ENCODE results near the gene CRYGD. TPM values are rescaled to one million over a fixed set of nuclear protein-coding genes. Genes with fewer than 3 reads are reported as not detected.

CRYGD gene
- polyA plus RNA-seq, 2 of the 4 experiments (the other 2 are of a cell fraction), result not detected

- ChIA-PET POLR2A (no interaction called here), CTCF (interaction anchor here (1.7 to 3.0 kb wide), 2 partner anchors 18 to 347 kb away, joined by 3 to 9 read pairs; no protein-coding TSS in a partner anchor)
- H3K27ac ChIP-seq, result no peak overlapping the region
- no peak for ATAC-seq
- no peak overlapping the region for H3K4me3 ChIP-seq
- DNase-seq (ENCODE audit: low read depth in 1 of 2, low spot score in 1 of 2), result no peak
- H3K4me2 ChIP-seq, result no peak overlapping the region
- H3K4me1 ChIP-seq, result no peaks in the 10 kb centered on the region
- TF ChIP-seq EHMT2 (IDR thresholded peaks at IDR 0.05; ENCODE audit: low read depth), result no peak
- no peak for TF ChIP-seq ESRRA (IDR thresholded peaks at IDR 0.05; ENCODE audit: borderline replicate concordance, low read length)
- no peak for TF ChIP-seq HEYL (CRISPR knock-in tag; IDR thresholded peaks at IDR 0.05)
- no peak for TF ChIP-seq FOSL2 (IDR thresholded peaks at IDR 0.05)
- no peak for TF ChIP-seq FOSL2 (CRISPR knock-in tag; IDR thresholded peaks at IDR 0.05)
- no peak for TF ChIP-seq CTCF (IDR thresholded peaks at IDR 0.05)
- FAIRE-seq, result no peak
- no peaks in the 10 kb centered on the region for H3K9me3 ChIP-seq
Measured at GRCh38 chr2:208093128-208093527, 31.2 kb downstream of the CRYGD start.

DNA sequence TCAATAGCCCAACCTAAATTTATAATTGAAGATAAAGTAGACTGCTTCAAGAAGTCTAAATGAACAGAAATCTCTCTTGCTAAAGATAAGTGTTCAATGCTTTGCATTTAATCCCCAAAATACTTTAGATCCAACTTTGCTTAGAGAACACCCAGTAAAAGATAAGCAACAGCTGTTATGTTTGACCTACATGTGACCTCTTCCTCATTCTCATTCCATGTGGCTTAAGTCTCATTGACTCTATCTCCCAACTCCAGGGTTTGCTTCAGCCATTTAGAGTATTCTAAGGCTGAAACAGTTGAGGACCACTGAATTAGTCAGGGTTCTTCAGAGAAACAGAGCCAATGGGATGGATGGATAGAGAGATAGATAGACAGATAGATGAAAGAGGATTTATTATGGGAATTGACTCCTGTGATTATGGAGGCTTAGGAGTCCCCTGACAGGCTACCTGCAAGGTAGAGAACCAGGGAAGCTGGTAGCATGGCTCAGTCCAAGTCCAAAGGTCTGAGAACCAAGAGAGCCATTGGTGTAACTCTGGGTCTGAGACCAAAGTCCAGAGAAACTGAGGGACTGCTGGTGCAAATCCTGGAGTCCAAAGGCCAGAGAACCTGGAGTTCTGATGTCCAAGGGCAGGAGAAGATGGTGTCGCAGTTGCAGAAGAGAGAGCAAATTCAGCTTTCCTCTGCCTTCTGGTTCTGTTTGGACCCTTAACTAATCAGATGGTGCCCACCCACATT lies 32.1 kb downstream of the CRYGD start:
- ChIA-PET CTCF (interaction anchor here (1.7 to 3.0 kb wide), 2 partner anchors 18 to 347 kb away, joined by 3 to 9 read pairs; no protein-coding TSS in a partner anchor), POLR2A (no interaction called here)
- no peak for DNase-seq (ENCODE audit: low read depth in 1 of 2, low spot score in 1 of 2)
- Histone ChIP-seq H3K9me3 (no peaks in the 10 kb centered on the region), H3K4me3 (no peak overlapping the region), H3K27ac (no peak overlapping the region), H3K4me1 (no peaks in the 10 kb centered on the region), H3K4me2 (no peak overlapping the region)
- no peak for FAIRE-seq
- 93% methylated on average over 1 of the region's 1 CpG for WGBS (ENCODE audit: missing lambda C conversion rate)
- no peak for ATAC-seq
- TF ChIP-seq ZFP36 (IDR thresholded peaks at IDR 0.05; ENCODE audit: borderline replicate concordance, partially characterized antibody) (no peak), HOXB5 (CRISPR knock-in tag; IDR thresholded peaks at IDR 0.05) (no peak), ESRRA (IDR thresholded peaks at IDR 0.05; ENCODE audit: borderline replicate concordance, low read length) (no peak), JUNB (IDR thresholded peaks at IDR 0.05) (no peak), POLR2AphosphoS2 (conservative IDR thresholded peaks at IDR 0.05; ENCODE audit: low read length) (no peak)
- TF ChIP-seq, protein P1, sequence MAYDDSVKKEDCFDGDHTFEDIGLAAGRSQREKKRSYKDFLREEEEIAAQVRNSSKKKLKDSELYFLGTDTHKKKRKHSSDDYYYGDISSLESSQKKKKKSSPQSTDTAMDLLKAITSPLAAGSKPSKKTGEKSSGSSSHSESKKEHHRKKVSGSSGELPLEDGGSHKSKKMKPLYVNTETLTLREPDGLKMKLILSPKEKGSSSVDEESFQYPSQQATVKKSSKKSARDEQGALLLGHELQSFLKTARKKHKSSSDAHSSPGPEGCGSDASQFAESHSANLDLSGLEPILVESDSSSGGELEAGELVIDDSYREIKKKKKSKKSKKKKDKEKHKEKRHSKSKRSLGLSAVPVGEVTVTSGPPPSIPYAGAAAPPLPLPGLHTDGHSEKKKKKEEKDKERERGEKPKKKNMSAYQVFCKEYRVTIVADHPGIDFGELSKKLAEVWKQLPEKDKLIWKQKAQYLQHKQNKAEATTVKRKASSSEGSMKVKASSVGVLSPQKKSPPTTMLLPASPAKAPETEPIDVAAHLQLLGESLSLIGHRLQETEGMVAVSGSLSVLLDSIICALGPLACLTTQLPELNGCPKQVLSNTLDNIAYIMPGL (CRISPR knock-in tag; IDR thresholded peaks at IDR 0.05; ENCODE audit: borderline replicate concordance), result no peak

- no peak overlapping the region for H3K4me3 ChIP-seq
- TF ChIP-seq EP300 (IDR thresholded peaks at IDR 0.05) (no peak), NFE2L2 (conservative IDR thresholded peaks at IDR 0.05; ENCODE audit: low read length) (no peak), CTCF (IDR thresholded peaks at IDR 0.05) (no peak), FOSB (CRISPR knock-in tag; IDR thresholded peaks at IDR 0.05) (no peak), ELK1 (IDR thresholded peaks at IDR 0.05; ENCODE audit: low read depth, low read length) (no peak), REST (IDR thresholded peaks at IDR 0.05) (no peak), HEYL (CRISPR knock-in tag; IDR thresholded peaks at IDR 0.05) (no peak), KDM5A (IDR thresholded peaks at IDR 0.05) (no peak), FOXS1 (CRISPR knock-in tag; IDR thresholded peaks at IDR 0.05) (no peak), CBX2 (IDR thresholded peaks at IDR 0.05; ENCODE audit: borderline replicate concordance, low read depth) (no peak), JUN (IDR thresholded peaks at IDR 0.05) (no peak)
Measured at GRCh38 chr2:208090420-208090819, 33.9 kb downstream of the CRYGD start.

More at GRCh38 chr2:208090420-208090819, 33.9 kb downstream of the CRYGD start:
- no peak overlapping the region for H3K27ac ChIP-seq
- H3K4me1 ChIP-seq, result no peaks in the 10 kb centered on the region
- ChIA-PET POLR2A (no interaction called here), CTCF (interaction anchor here (0.7 to 3.0 kb wide), 4 partner anchors 8 to 345 kb away, joined by 3 to 9 read pairs (median 4); no protein-coding TSS in a partner anchor)
- no peaks in the 10 kb centered on the region for H3K9me3 ChIP-seq
- FAIRE-seq, result no peak
- H3K4me2 ChIP-seq, result no peak overlapping the region
- no peak for ATAC-seq
- no peak for DNase-seq (ENCODE audit: low read depth in 1 of 2, low spot score in 1 of 2)

Data from A549 (cell line).